GM12892 (cell line): ENCODE data around the gene LRMDA.

Source experiments
- POLR2A ChIP-seq: IDR thresholded peaks from 2 replicates; pipeline ENCODE4 v1.6.1; 2011; ENCODE audit warnings: low read depth, low read length, control low read depth
- POLR2AphosphoS5 ChIP-seq: IDR thresholded peaks from 2 replicates; pipeline ENCODE4 v1.6.1; 2011; ENCODE audit warnings: low read depth, low read length, control low read depth
- TAF1 ChIP-seq: IDR thresholded peaks from 2 replicates; pipeline ENCODE4 v1.6.1; 2011; ENCODE audit warnings: low read depth, mild to moderate bottlenecking, control low read depth, low read length, borderline replicate concordance

DNA sequence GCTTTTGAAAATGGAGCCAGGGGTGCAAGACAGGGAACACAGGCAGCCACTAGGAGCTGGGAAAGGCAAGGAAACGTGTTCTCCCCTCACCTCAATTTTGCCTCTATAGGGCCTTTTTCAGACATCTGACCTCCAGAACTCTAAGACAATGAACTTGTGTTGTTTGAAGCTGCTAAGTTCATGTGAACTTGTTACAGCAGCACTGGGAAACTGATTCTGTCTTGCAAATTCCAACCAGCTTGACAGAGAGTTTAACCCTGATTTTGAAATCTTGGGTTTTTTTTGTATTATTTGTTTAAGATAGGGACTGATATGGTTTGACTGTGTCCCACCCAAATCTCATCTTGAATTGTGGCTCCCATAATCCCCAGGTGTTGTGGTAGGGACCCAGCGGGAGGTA is 852.9 kb downstream of the LRMDA start:
- TF ChIP-seq POLR2A (no peak), TAF1 (no peak), POLR2AphosphoS5 (no peak)
